ENCODE results near the gene SCIMP. TPM values are rescaled to one million over a fixed set of nuclear protein-coding genes. Genes with fewer than 3 reads are reported as not detected.

The SCIMP gene
- polyA plus RNA-seq, 1 donor from 2014 or later: not detected

DNA sequence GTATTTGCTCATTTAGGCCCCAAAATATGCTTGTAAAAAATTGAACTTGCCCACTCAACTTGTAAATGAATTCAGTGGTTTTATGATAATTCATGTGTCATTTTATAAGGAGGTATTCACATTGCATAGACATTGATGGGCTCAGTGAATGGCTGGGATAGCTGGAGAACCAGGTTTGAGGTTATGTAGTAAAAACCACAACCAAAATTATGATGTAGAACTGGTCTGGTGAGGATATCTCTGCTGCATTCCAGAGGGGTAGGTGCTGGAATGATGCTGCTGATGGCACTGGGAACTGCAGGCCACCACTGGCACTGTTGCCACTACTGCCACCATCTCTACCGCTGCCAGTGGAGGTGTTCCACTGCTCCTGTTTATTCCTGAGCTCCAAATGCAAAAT lies 25.9 kb upstream of the SCIMP start:
- H3K4me3 ChIP-seq (ENCODE audit: low read length): no peak overlapping the region
- TF ChIP-seq, protein P1, sequence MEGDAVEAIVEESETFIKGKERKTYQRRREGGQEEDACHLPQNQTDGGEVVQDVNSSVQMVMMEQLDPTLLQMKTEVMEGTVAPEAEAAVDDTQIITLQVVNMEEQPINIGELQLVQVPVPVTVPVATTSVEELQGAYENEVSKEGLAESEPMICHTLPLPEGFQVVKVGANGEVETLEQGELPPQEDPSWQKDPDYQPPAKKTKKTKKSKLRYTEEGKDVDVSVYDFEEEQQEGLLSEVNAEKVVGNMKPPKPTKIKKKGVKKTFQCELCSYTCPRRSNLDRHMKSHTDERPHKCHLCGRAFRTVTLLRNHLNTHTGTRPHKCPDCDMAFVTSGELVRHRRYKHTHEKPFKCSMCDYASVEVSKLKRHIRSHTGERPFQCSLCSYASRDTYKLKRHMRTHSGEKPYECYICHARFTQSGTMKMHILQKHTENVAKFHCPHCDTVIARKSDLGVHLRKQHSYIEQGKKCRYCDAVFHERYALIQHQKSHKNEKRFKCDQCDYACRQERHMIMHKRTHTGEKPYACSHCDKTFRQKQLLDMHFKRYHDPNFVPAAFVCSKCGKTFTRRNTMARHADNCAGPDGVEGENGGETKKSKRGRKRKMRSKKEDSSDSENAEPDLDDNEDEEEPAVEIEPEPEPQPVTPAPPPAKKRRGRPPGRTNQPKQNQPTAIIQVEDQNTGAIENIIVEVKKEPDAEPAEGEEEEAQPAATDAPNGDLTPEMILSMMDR (IDR thresholded peaks at IDR 0.05; ENCODE audit: poor library complexity, severe bottlenecking): no peak
- TF ChIP-seq EZH2 (IDR thresholded peaks at IDR 0.05; ENCODE audit: borderline replicate concordance, insufficient read depth, low read length, poor library complexity, severe bottlenecking): no peak
- no peak for TF ChIP-seq EP300 (conservative IDR thresholded peaks at IDR 0.05; ENCODE audit: poor library complexity, severe bottlenecking)
- no peak for TF ChIP-seq SMC3 (conservative IDR thresholded peaks at IDR 0.05; ENCODE audit: poor library complexity)
- TF ChIP-seq POLR2AphosphoS5 (IDR thresholded peaks at IDR 0.05): no peak
- no peak for TF ChIP-seq MXI1 (conservative IDR thresholded peaks at IDR 0.05; ENCODE audit: poor library complexity, severe bottlenecking)
- TF ChIP-seq, protein P2, sequence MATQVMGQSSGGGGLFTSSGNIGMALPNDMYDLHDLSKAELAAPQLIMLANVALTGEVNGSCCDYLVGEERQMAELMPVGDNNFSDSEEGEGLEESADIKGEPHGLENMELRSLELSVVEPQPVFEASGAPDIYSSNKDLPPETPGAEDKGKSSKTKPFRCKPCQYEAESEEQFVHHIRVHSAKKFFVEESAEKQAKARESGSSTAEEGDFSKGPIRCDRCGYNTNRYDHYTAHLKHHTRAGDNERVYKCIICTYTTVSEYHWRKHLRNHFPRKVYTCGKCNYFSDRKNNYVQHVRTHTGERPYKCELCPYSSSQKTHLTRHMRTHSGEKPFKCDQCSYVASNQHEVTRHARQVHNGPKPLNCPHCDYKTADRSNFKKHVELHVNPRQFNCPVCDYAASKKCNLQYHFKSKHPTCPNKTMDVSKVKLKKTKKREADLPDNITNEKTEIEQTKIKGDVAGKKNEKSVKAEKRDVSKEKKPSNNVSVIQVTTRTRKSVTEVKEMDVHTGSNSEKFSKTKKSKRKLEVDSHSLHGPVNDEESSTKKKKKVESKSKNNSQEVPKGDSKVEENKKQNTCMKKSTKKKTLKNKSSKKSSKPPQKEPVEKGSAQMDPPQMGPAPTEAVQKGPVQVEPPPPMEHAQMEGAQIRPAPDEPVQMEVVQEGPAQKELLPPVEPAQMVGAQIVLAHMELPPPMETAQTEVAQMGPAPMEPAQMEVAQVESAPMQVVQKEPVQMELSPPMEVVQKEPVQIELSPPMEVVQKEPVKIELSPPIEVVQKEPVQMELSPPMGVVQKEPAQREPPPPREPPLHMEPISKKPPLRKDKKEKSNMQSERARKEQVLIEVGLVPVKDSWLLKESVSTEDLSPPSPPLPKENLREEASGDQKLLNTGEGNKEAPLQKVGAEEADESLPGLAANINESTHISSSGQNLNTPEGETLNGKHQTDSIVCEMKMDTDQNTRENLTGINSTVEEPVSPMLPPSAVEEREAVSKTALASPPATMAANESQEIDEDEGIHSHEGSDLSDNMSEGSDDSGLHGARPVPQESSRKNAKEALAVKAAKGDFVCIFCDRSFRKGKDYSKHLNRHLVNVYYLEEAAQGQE (IDR thresholded peaks at IDR 0.05; ENCODE audit: borderline replicate concordance): no peak
- no peak for TF ChIP-seq TAF1 (IDR thresholded peaks at IDR 0.05; ENCODE audit: low read depth)
- TF ChIP-seq RAD21 (conservative IDR thresholded peaks at IDR 0.05): no peak
- H4K20me1 ChIP-seq (ENCODE audit: insufficient read depth): no peaks in the 10 kb centered on the region
- no peaks in the 10 kb centered on the region for H3K27me3 ChIP-seq (ENCODE audit: insufficient read depth, low read depth, low read length)
- no peak overlapping the region for H3K27ac ChIP-seq (ENCODE audit: low read length)
- H3K36me3 ChIP-seq (ENCODE audit: insufficient read depth, low read length): no peaks in the 10 kb centered on the region
- no peak overlapping the region for H3K9ac ChIP-seq (ENCODE audit: low read length)
- H3K79me2 ChIP-seq (replicated peaks; ENCODE audit: insufficient read depth, low read length): no peaks in the 10 kb centered on the region
- no peak overlapping the region for H2AFZ ChIP-seq (ENCODE audit: low read depth, low read length)
- no peak overlapping the region for H3K4me2 ChIP-seq (ENCODE audit: low read length)
- H3F3A ChIP-seq (ENCODE audit: insufficient read depth, low read length, poor library complexity, severe bottlenecking): no peaks in the 10 kb centered on the region
- no peaks in the 10 kb centered on the region for H3K9me2 ChIP-seq (ENCODE audit: insufficient read depth, low read length)
- no peaks in the 10 kb centered on the region for H3K9me3 ChIP-seq (ENCODE audit: low read length)

DNA sequence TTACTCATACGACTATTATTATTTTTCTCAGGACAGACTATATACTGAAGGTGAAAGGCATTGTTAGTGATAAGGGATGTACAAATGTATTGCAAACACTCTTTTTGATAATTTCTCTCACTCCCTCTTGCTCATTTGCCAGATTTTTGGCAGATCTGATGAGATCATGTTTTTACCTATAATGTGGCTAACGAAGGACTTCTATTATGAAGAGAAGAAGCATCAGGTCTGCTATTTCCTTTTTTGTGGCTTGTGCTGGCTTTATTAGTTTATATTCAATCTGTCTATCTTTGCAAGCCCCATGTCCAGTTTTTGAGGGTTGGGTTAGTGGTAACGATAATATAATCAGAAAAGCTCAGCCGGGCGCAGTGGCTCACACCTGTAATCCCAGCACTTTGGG lies 22.5 kb upstream of the SCIMP start:
- H3K9ac ChIP-seq (ENCODE audit: low read length): no peak overlapping the region
- no peak overlapping the region for H2AFZ ChIP-seq (ENCODE audit: low read depth, low read length)

More for the DNA sequence above, 22.5 kb upstream of the SCIMP start:
- no peak for TF ChIP-seq RAD21 (conservative IDR thresholded peaks at IDR 0.05)
- no peak for TF ChIP-seq POLR2AphosphoS5 (IDR thresholded peaks at IDR 0.05)
- TF ChIP-seq, protein P1 (IDR thresholded peaks at IDR 0.05; ENCODE audit: poor library complexity, severe bottlenecking): no peak
- TF ChIP-seq, protein P2 (IDR thresholded peaks at IDR 0.05; ENCODE audit: borderline replicate concordance): no peak
- TF ChIP-seq SMC3 (conservative IDR thresholded peaks at IDR 0.05; ENCODE audit: poor library complexity): no peak
- no peak for TF ChIP-seq MXI1 (conservative IDR thresholded peaks at IDR 0.05; ENCODE audit: poor library complexity, severe bottlenecking)
- TF ChIP-seq EP300 (conservative IDR thresholded peaks at IDR 0.05; ENCODE audit: poor library complexity, severe bottlenecking): no peak
- no peak for TF ChIP-seq TAF1 (IDR thresholded peaks at IDR 0.05; ENCODE audit: low read depth)
- TF ChIP-seq EZH2 (IDR thresholded peaks at IDR 0.05; ENCODE audit: borderline replicate concordance, insufficient read depth, low read length, poor library complexity, severe bottlenecking): no peak
- no peak overlapping the region for H3K4me2 ChIP-seq (ENCODE audit: low read length)
- H3K9me3 ChIP-seq (ENCODE audit: low read length): no peaks in the 10 kb centered on the region
- H3K79me2 ChIP-seq (replicated peaks; ENCODE audit: insufficient read depth, low read length): no peaks in the 10 kb centered on the region
- no peaks in the 10 kb centered on the region for H3K27me3 ChIP-seq (ENCODE audit: insufficient read depth, low read depth, low read length)
- no peaks in the 10 kb centered on the region for H3K9me2 ChIP-seq (ENCODE audit: insufficient read depth, low read length)
- H3K4me3 ChIP-seq (ENCODE audit: low read length): no peak overlapping the region
- no peaks in the 10 kb centered on the region for H3F3A ChIP-seq (ENCODE audit: insufficient read depth, low read length, poor library complexity, severe bottlenecking)
- H3K36me3 ChIP-seq (ENCODE audit: insufficient read depth, low read length): no peaks in the 10 kb centered on the region
- no peak overlapping the region for H3K27ac ChIP-seq (ENCODE audit: low read length)
- H4K20me1 ChIP-seq (ENCODE audit: insufficient read depth): no peaks in the 10 kb centered on the region

All from neural cell (in vitro differentiated cells).